ENCODE results near the gene ELK1. TPM values are rescaled to one million over a fixed set of nuclear protein-coding genes. Genes with fewer than 3 reads are reported as not detected.
A peak's percentile ranks its signal among the peaks of the same experiment; 100 is the strongest.

ELK1 gene
- total and polyA plus RNA-seq, 3 donors from 2014 or later, result 70.9 to 114 (median 102) TPM

GRCh38 chrX:47664737-47665136 is 14.4 kb upstream of the ELK1 start:
- no peaks in the 10 kb centered on the region for H3K27me3 ChIP-seq
- no peaks in the 10 kb centered on the region for H3K4me1 ChIP-seq
- H3K4me3 ChIP-seq, result no peak overlapping the region
- DNase-seq, result no peak
- WGBS, 2 donors, result 89 to 97% methylated on average over 4 to 5 of the region's 5 CpGs
- no peaks in the 10 kb centered on the region for H3K9me3 ChIP-seq
- TF ChIP-seq POLR2A (IDR thresholded peaks at IDR 0.05), result no peak
- TF ChIP-seq, protein P1, sequence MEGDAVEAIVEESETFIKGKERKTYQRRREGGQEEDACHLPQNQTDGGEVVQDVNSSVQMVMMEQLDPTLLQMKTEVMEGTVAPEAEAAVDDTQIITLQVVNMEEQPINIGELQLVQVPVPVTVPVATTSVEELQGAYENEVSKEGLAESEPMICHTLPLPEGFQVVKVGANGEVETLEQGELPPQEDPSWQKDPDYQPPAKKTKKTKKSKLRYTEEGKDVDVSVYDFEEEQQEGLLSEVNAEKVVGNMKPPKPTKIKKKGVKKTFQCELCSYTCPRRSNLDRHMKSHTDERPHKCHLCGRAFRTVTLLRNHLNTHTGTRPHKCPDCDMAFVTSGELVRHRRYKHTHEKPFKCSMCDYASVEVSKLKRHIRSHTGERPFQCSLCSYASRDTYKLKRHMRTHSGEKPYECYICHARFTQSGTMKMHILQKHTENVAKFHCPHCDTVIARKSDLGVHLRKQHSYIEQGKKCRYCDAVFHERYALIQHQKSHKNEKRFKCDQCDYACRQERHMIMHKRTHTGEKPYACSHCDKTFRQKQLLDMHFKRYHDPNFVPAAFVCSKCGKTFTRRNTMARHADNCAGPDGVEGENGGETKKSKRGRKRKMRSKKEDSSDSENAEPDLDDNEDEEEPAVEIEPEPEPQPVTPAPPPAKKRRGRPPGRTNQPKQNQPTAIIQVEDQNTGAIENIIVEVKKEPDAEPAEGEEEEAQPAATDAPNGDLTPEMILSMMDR (IDR thresholded peaks at IDR 0.05), result no peak
- intact Hi-C loops (cut with DNase I; ENCODE audit: low total_unique reads), result no loop called here
- H3K27ac ChIP-seq, result no peak overlapping the region
- H3K36me3 ChIP-seq (ENCODE audit: low read depth, missing control alignments), result no peaks in the 10 kb centered on the region

- no peak overlapping the region for H3K4me3 ChIP-seq
- H3K36me3 ChIP-seq (ENCODE audit: low read depth, missing control alignments), result no peaks in the 10 kb centered on the region
- TF ChIP-seq POLR2A (IDR thresholded peaks at IDR 0.05), result no peak
- TF ChIP-seq, protein P1 (IDR thresholded peaks at IDR 0.05), result no peak
- intact Hi-C loops (cut with DNase I; ENCODE audit: low total_unique reads), result no loop called here
- H3K9me3 ChIP-seq, result no peaks in the 10 kb centered on the region
- no peak overlapping the region for H3K27ac ChIP-seq
- no peaks in the 10 kb centered on the region for H3K27me3 ChIP-seq
- DNase-seq, result no peak
- no peaks in the 10 kb centered on the region for H3K4me1 ChIP-seq
- WGBS, 2 donors, result 100% methylated on average over 1 of the region's 1 CpG; no CpG with 5 or more reads in 1 of the 2 donors
These were observed 11.8 kb upstream of the ELK1 start for GRCh38 chrX:47662144-47662657.

- no peak for TF ChIP-seq POLR2A (IDR thresholded peaks at IDR 0.05)
- TF ChIP-seq, protein P1 (IDR thresholded peaks at IDR 0.05), result no peak
- Histone ChIP-seq H3K4me3 (no peak overlapping the region), H3K27ac (no peak overlapping the region), H3K9me3 (no peaks in the 10 kb centered on the region), H3K4me1 (no peaks in the 10 kb centered on the region), H3K27me3 (no peaks in the 10 kb centered on the region), H3K36me3 (ENCODE audit: low read depth, missing control alignments) (no peaks in the 10 kb centered on the region)
- WGBS, 2 donors, result 94 to 100% methylated on average over 7 of the region's 7 CpGs
- DNase-seq, result no peak
- intact Hi-C loops (cut with DNase I; ENCODE audit: low total_unique reads), result no loop called here
These were observed 11.2 kb upstream of the ELK1 start for GRCh38 chrX:47661539-47661938.

- Histone ChIP-seq H3K27ac (peak overlapping the region; percentile 86 to 92), H3K27me3 (no peaks in the 10 kb centered on the region), H3K4me1 (no peaks in the 10 kb centered on the region), H3K4me3 (peak overlapping the region; percentile 57 to 74), H3K36me3 (ENCODE audit: low read depth, missing control alignments) (no peaks in the 10 kb centered on the region), H3K9me3 (no peaks in the 10 kb centered on the region)
- no peak for DNase-seq
- intact Hi-C loops (cut with DNase I; ENCODE audit: low total_unique reads), result no loop called here
- 17 to 21% methylated on average over 4 to 8 of the region's 8 CpGs for WGBS, 2 donors
- TF ChIP-seq, protein P1 (IDR thresholded peaks at IDR 0.05), result no peak
- TF ChIP-seq POLR2A (IDR thresholded peaks at IDR 0.05), result no peak
These were observed 9.0 kb upstream of the ELK1 start for GRCh38 chrX:47659421-47659726.

GRCh38 chrX:47658684-47659420 is 8.5 kb upstream of the ELK1 start, which contains the start of gene UXT:
UXT (minus strand) TSS chrX:47659180; CDS start chrX:47658927, 253 bp downstream.
- DNase-seq, result peak; percentile 94
- 0 to 1% methylated on average over 3 to 27 of the region's 54 CpGs for WGBS, 2 donors
- no peaks in the 10 kb centered on the region for H3K9me3 ChIP-seq
- H3K36me3 ChIP-seq (ENCODE audit: low read depth, missing control alignments), result no peaks in the 10 kb centered on the region
- TF ChIP-seq, protein P1 (IDR thresholded peaks at IDR 0.05), result no peak
- no peak for TF ChIP-seq POLR2A (IDR thresholded peaks at IDR 0.05)
- H3K27ac ChIP-seq, result peak within 1 kb of the TSS; percentile 86 to 92
- no peaks in the 10 kb centered on the region for H3K4me1 ChIP-seq
- H3K4me3 ChIP-seq, result peak within 1 kb of the TSS; percentile 57 to 74
- intact Hi-C loops (cut with DNase I; ENCODE audit: low total_unique reads), result no loop called here
- H3K27me3 ChIP-seq, result no peaks in the 10 kb centered on the region

Data from testis (tissue), 3 donors.